IMR-90 (cell line): ENCODE measurements around the gene PAQR5. TPM values are rescaled to one million over a fixed set of nuclear protein-coding genes. Genes with fewer than 3 reads are reported as not detected.

Source experiments
- ATAC-seq: fragments of 200-7000 bp; cut with Tn5 transposase; 2 replicates; pipeline ENCODE4 v1.9.1; 2020; ENCODE audit warnings: low read depth, mild to moderate bottlenecking, moderate library complexity
- BruUV-seq: library from RNA; stranded (reverse); fragments of 400-500 nt; replicated peaks from 2 replicates; lab custom pipeline; 2021; lab: Mats Ljungman, UMichigan
- CTCF ChIA-PET: fragments of 300-600 bp; formaldehyde crosslinking; extraction: SDS; loops from one replicate; lab custom pipeline; 2021; ENCODE audit warnings: antibody characterized with exemption; lab: Yijun Ruan, JAX
- POLR2A ChIA-PET: fragments of 300-600 bp; sonication (Branson Sonifier 250); formaldehyde crosslinking; loops from one replicate; lab custom pipeline; 2022; ENCODE audit warnings: antibody characterized with exemption; ENCODE audit not compliant: unreplicated experiment; lab: Charles Lee
- DNase-seq: peaks from one replicate; pipeline ENCODE4 v3.0.0; 2013
- H2AFZ ChIP-seq: replicated peaks from 2 replicates; pipeline ENCODE3; 2013; ENCODE audit warnings: low read length, mild to moderate bottlenecking; ENCODE audit not compliant: poor library complexity
- H2AK5ac ChIP-seq: 2 replicates; pipeline ENCODE4 v1.6.1; 2013; ENCODE audit warnings: low read depth, low read length, inconsistent platforms
- H2AK9ac ChIP-seq: replicated peaks from 2 replicates; pipeline ENCODE3; 2013; ENCODE audit warnings: mild to moderate bottlenecking, low read depth, low read length, moderate library complexity; ENCODE audit not compliant: poor library complexity
- H2BK120ac ChIP-seq: 2 replicates; pipeline ENCODE4 v1.6.1; 2013; ENCODE audit warnings: low read depth, low read length, inconsistent platforms
- H2BK15ac ChIP-seq: 3 replicates; pipeline ENCODE4 v1.6.1; 2013; ENCODE audit warnings: low read depth, low read length, inconsistent platforms
- H2BK20ac ChIP-seq: 2 replicates; pipeline ENCODE4 v1.6.1; 2013; ENCODE audit warnings: low read depth, mild to moderate bottlenecking, inconsistent platforms, low read length, moderate library complexity
- H2BK5ac ChIP-seq: 2 replicates; pipeline ENCODE4 v1.6.1; 2013; ENCODE audit warnings: mild to moderate bottlenecking, low read depth, low read length, inconsistent platforms; ENCODE audit not compliant: poor library complexity, severe bottlenecking
- H3K14ac ChIP-seq: replicated peaks from 2 replicates; pipeline ENCODE4 v1.6.1; 2013; ENCODE audit warnings: low read depth, low read length, inconsistent platforms
- H3K18ac ChIP-seq: 2 replicates; pipeline ENCODE4 v1.6.1; 2013; ENCODE audit warnings: low read depth, low read length, control low read depth
- H3K23ac ChIP-seq: 2 replicates; pipeline ENCODE4 v1.6.1; 2013; ENCODE audit warnings: low read depth, low read length, inconsistent platforms
- H3K27ac ChIP-seq: 2 replicates; pipeline ENCODE4 v1.5.1; 2013; ENCODE audit warnings: mild to moderate bottlenecking, control low read depth, low read length; ENCODE audit not compliant: insufficient read depth
- H3K27me3 ChIP-seq: 2 replicates; pipeline ENCODE4 v1.6.1; 2013; ENCODE audit warnings: low read length; ENCODE audit not compliant: control insufficient read depth, insufficient read depth
- H3K36me3 ChIP-seq: 2 replicates; pipeline ENCODE4 v1.6.1; 2013; ENCODE audit warnings: low read length, mixed read lengths; ENCODE audit not compliant: control insufficient read depth, insufficient read depth
- H3K4ac ChIP-seq: 2 replicates; pipeline ENCODE4 v1.6.1; 2013; ENCODE audit warnings: low read depth, low read length, inconsistent platforms
- H3K4me1 ChIP-seq: 2 replicates; pipeline ENCODE4 v1.6.1; 2013; ENCODE audit warnings: low read length, mixed read lengths; ENCODE audit not compliant: control insufficient read depth, insufficient read depth
- H3K4me2 ChIP-seq: 2 replicates; pipeline ENCODE4 v1.6.1; 2013; ENCODE audit warnings: low read depth, mild to moderate bottlenecking, control low read depth, low read length, moderate library complexity
- H3K4me3 ChIP-seq: 2 replicates; pipeline ENCODE4 v1.5.1; 2013; ENCODE audit warnings: low read depth, mild to moderate bottlenecking, control low read depth, low read length, moderate library complexity; ENCODE audit not compliant: insufficient read depth
- H3K56ac ChIP-seq: 2 replicates; pipeline ENCODE4 v1.6.1; 2013; ENCODE audit warnings: low read length, inconsistent platforms; ENCODE audit not compliant: insufficient read depth; ENCODE audit errors: extremely low read depth
- H3K79me1 ChIP-seq, 2 experiments: 2 replicates each; pipeline ENCODE4 v1.6.1; 2013; ENCODE audit warnings: low read length in 2 of 2, inconsistent platforms in 1 of 2, low read depth in 1 of 2
- H3K9ac ChIP-seq: 2 replicates; pipeline ENCODE4 v1.6.1; 2013; ENCODE audit warnings: low read depth, low read length, control low read depth
- H3K9me1 ChIP-seq: 2 replicates; pipeline ENCODE4 v1.6.1; 2013; ENCODE audit warnings: low read length, inconsistent platforms; ENCODE audit not compliant: insufficient read depth
- H3K9me3 ChIP-seq: 2 replicates; pipeline ENCODE4 v1.6.1; 2013; ENCODE audit warnings: low read length; ENCODE audit not compliant: control insufficient read depth, insufficient read depth
- H4K20me1 ChIP-seq: 2 replicates; pipeline ENCODE4 v1.6.1; 2013; ENCODE audit warnings: low read length, inconsistent platforms; ENCODE audit not compliant: insufficient read depth
- H4K5ac ChIP-seq: 2 replicates; pipeline ENCODE4 v1.6.1; 2013; ENCODE audit warnings: mild to moderate bottlenecking, low read depth, low read length, control low read depth
- H4K8ac ChIP-seq, 2 experiments: 2 replicates each; pipeline ENCODE4 v1.6.1; 2013; ENCODE audit warnings: low read depth in 2 of 2, low read length in 2 of 2, control low read depth in 1 of 2, inconsistent platforms in 1 of 2
- H4K91ac ChIP-seq: 2 replicates; pipeline ENCODE4 v1.6.1; 2013; ENCODE audit warnings: low read depth, low read length, inconsistent platforms; ENCODE audit not compliant: insufficient read depth
- BHLHE40 ChIP-seq: fragments of 150-350 bp; IDR thresholded peaks from 2 replicates; pipeline ENCODE4 v1.6.1; 2016; ENCODE audit warnings: mild to moderate bottlenecking, low read depth, low read length
- CEBPB ChIP-seq: IDR thresholded peaks from 2 replicates; pipeline ENCODE4 v1.6.1; 2012; ENCODE audit warnings: low read depth, low read length, improper control_type of control experiment
- CHD1 ChIP-seq: IDR thresholded peaks from 2 replicates; pipeline ENCODE4 v1.6.1; 2012; ENCODE audit warnings: low read depth, low read length, improper control_type of control experiment
- FOS ChIP-seq: fragments of 150-350 bp; IDR thresholded peaks from 2 replicates; pipeline ENCODE4 v1.6.1; 2016; ENCODE audit warnings: low read depth, low read length
- MAFK ChIP-seq: IDR thresholded peaks from 2 replicates; pipeline ENCODE4 v1.6.1; 2012; ENCODE audit warnings: low read depth, low read length, improper control_type of control experiment
- MAZ ChIP-seq: IDR thresholded peaks from 2 replicates; pipeline ENCODE4 v1.6.1; 2012; ENCODE audit warnings: low read depth, mild to moderate bottlenecking, low read length, improper control_type of control experiment, moderate library complexity, borderline replicate concordance
- MXI1 ChIP-seq: IDR thresholded peaks from 2 replicates; pipeline ENCODE4 v1.6.1; 2012; ENCODE audit warnings: low read depth, mild to moderate bottlenecking, low read length, moderate library complexity, borderline replicate concordance
- NFE2L2 ChIP-seq: fragments of 150-350 bp; IDR thresholded peaks from 2 replicates; pipeline ENCODE4 v1.6.1; 2016; ENCODE audit warnings: low read depth, mild to moderate bottlenecking, low read length
- POLR2A ChIP-seq: IDR thresholded peaks from 2 replicates; pipeline ENCODE4 v1.6.1; 2012; ENCODE audit warnings: mild to moderate bottlenecking, low read depth, low read length
- RAD21 ChIP-seq: IDR thresholded peaks from 2 replicates; pipeline ENCODE4 v1.6.1; 2012; ENCODE audit warnings: low read length, improper control_type of control experiment
- RCOR1 ChIP-seq: IDR thresholded peaks from 2 replicates; pipeline ENCODE4 v1.6.1; 2012; ENCODE audit warnings: mild to moderate bottlenecking, low read length, improper control_type of control experiment; ENCODE audit not compliant: insufficient replicate concordance
- RFX5 ChIP-seq: IDR thresholded peaks from 2 replicates; pipeline ENCODE4 v1.8.0; 2012; ENCODE audit warnings: low read depth, mild to moderate bottlenecking, low read length, moderate library complexity
- SMC3 ChIP-seq: fragments of 150-350 bp; IDR thresholded peaks from 2 replicates; pipeline ENCODE4 v1.6.1; 2016; ENCODE audit warnings: low read depth, mild to moderate bottlenecking, antibody characterized with exemption, low read length, moderate library complexity
- WGBS, 2 experiments: methylation state at CpG; one replicate each; pipeline versions ENCODE4 v1.1.5 to v1.1.7; 2013; ENCODE audit warnings: missing lambda C conversion rate in 2 of 2; ENCODE audit not compliant: insufficient read length in 1 of 2; ENCODE audit errors: extremely low coverage in 2 of 2; 5-methylcytosine and 5-hydroxymethylcytosine counted together
- dilution Hi-C: fragments of 300-500 bp; cut with HindIII; formaldehyde crosslinking; loops from one replicate; pipeline ENCODE4 v1.14.3; 2018; ENCODE audit warnings: low sequenced_read_pairs; ENCODE audit not compliant: unreplicated experiment
- in situ Hi-C: fragments of 300-500 bp; cut with MboI; formaldehyde crosslinking; loops from 3 replicates; pipeline ENCODE4 v1.14.3; 2019; ENCODE audit warnings: low sequenced_read_pairs, inconsistent platforms, mixed read lengths
- intact Hi-C: fragments of 100-400 bp; cut with micrococcal nuclease; formaldehyde crosslinking; loops from 2 replicates; pipeline ENCODE4 v1.10.0; 2022
- polyA plus RNA-seq, 3 experiments: library from polyadenylated mRNA; depleted of rRNA; stranded (reverse); fragments of >200 nt; gene quantifications; 2 replicates each; pipeline ENCODE4 v1.2.3, GENCODE V29; 2012; ENCODE audit warnings: low replicate concordance in 1 of 3
- total RNA-seq: library from RNA; depleted of rRNA; stranded (reverse); fragments of >200 nt; gene quantifications from 2 replicates; pipeline ENCODE4 v1.2.3, GENCODE V29; 2012
- TF ChIP-seq, protein P1 (sequence below): conservative IDR thresholded peaks from 2 replicates; pipeline ENCODE4 v1.5.1; 2012; ENCODE audit warnings: mild to moderate bottlenecking, low read depth, low read length, improper control_type of control experiment
- TF ChIP-seq, protein P2 (sequence below): fragments of 150-350 bp; IDR thresholded peaks from 2 replicates; pipeline ENCODE4 v1.6.1; 2017; ENCODE audit warnings: mild to moderate bottlenecking, antibody characterized with exemption, low read length, low read depth
- TF ChIP-seq, protein P3 (sequence below): fragments of 150-350 bp; IDR thresholded peaks from 2 replicates; pipeline ENCODE4 v1.6.1; 2016; ENCODE audit warnings: low read depth, mild to moderate bottlenecking, low read length, moderate library complexity, borderline replicate concordance

The PAQR5 gene
- total and polyA plus RNA-seq, 2 of the 4 experiments (the other 2 are of a cell fraction), result 2.3 to 2.7 TPM

DNA sequence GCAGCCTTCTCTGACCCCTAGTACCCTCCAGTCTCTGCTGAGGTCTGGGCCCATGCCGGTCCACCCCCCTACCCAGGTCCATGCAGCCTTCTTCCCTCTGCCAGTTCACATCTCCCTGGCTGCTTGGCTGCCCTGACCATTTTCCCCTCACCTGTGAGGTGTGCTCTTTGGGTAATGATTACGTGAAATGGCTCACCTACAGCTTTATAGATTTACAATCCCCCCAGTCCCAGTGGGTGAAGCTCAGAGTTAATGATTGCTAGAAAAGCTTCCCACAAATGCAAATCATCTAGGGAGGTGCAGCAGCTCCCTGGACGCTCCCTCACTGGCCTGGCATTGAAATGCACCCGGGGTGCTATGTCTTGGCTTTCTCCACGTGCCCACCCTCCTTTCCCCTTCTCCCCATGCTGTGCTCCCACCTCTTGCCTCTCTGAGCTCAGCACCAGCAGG, 18.7 kb downstream of the PAQR5 start:
- H2AFZ ChIP-seq, result no peak overlapping the region
- TF ChIP-seq BHLHE40 (no peak), RCOR1 (no peak), CHD1 (no peak), RAD21 (no peak), POLR2A (no peak), MAFK (no peak), FOS (no peak), SMC3 (no peak), RFX5 (no peak), MAZ (no peak), NFE2L2 (no peak), CEBPB (no peak), MXI1 (no peak)
- TF ChIP-seq, protein P1, sequence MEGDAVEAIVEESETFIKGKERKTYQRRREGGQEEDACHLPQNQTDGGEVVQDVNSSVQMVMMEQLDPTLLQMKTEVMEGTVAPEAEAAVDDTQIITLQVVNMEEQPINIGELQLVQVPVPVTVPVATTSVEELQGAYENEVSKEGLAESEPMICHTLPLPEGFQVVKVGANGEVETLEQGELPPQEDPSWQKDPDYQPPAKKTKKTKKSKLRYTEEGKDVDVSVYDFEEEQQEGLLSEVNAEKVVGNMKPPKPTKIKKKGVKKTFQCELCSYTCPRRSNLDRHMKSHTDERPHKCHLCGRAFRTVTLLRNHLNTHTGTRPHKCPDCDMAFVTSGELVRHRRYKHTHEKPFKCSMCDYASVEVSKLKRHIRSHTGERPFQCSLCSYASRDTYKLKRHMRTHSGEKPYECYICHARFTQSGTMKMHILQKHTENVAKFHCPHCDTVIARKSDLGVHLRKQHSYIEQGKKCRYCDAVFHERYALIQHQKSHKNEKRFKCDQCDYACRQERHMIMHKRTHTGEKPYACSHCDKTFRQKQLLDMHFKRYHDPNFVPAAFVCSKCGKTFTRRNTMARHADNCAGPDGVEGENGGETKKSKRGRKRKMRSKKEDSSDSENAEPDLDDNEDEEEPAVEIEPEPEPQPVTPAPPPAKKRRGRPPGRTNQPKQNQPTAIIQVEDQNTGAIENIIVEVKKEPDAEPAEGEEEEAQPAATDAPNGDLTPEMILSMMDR, result no peak
- TF ChIP-seq, protein P2, sequence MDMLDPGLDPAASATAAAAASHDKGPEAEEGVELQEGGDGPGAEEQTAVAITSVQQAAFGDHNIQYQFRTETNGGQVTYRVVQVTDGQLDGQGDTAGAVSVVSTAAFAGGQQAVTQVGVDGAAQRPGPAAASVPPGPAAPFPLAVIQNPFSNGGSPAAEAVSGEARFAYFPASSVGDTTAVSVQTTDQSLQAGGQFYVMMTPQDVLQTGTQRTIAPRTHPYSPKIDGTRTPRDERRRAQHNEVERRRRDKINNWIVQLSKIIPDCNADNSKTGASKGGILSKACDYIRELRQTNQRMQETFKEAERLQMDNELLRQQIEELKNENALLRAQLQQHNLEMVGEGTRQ, result no peak
- TF ChIP-seq, protein P3, sequence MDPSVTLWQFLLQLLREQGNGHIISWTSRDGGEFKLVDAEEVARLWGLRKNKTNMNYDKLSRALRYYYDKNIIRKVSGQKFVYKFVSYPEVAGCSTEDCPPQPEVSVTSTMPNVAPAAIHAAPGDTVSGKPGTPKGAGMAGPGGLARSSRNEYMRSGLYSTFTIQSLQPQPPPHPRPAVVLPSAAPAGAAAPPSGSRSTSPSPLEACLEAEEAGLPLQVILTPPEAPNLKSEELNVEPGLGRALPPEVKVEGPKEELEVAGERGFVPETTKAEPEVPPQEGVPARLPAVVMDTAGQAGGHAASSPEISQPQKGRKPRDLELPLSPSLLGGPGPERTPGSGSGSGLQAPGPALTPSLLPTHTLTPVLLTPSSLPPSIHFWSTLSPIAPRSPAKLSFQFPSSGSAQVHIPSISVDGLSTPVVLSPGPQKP, result no peak
- H4K91ac ChIP-seq, result peak overlapping the region; percentile 6; the same call in 1 of the 2 replicates
- peaks cover 10% of the 10 kb centered on the region for H3K4me1 ChIP-seq
- no peaks in the 10 kb centered on the region for H3K27me3 ChIP-seq
- H2AK5ac ChIP-seq, result peak overlapping the region; percentile 21; the same call in 1 of the 2 replicates
- H4K5ac ChIP-seq, result no peak overlapping the region
- H2AK9ac ChIP-seq, result no peak overlapping the region
- H3K23ac ChIP-seq, result no peak overlapping the region
- H3K56ac ChIP-seq, result no peak overlapping the region
- H3K9me3 ChIP-seq, result no peaks in the 10 kb centered on the region
- H3K14ac ChIP-seq, result no peak overlapping the region
- H3K4me2 ChIP-seq, result no peak overlapping the region
- no peak overlapping the region for H2BK15ac ChIP-seq
- no TSS peak for BruUV-seq
- dilution Hi-C loops, result no loop called here
- no peaks in the 10 kb centered on the region for H3K79me1 ChIP-seq
- CTCF ChIA-PET, result no interaction called here
- in situ Hi-C loops, result no loop called here
- H4K8ac ChIP-seq, result no peak overlapping the region
- no peak overlapping the region for H3K9ac ChIP-seq
- H3K27ac ChIP-seq, result no peak overlapping the region
- no peaks in the 10 kb centered on the region for H4K20me1 ChIP-seq
- no peak overlapping the region for H3K18ac ChIP-seq
- POLR2A ChIA-PET, result no interaction called here
- ATAC-seq (no peak), DNase-seq (no peak)
- H3K9me1 ChIP-seq, result peaks cover 11% of the 10 kb centered on the region; the same call in 1 of the 2 replicates
- H2BK5ac ChIP-seq, result no peak overlapping the region
- no peaks in the 10 kb centered on the region for H3K36me3 ChIP-seq
- WGBS, 2 experiments, result 69% methylated on average over 3 of the region's 5 CpGs; no CpG with 5 or more reads in 1 of the 2 experiments
- no peak overlapping the region for H3K4me3 ChIP-seq
- 0 out of 2 replicates have a peak overlapping the region, but pooled peaks have one; percentile 30 for H3K4ac ChIP-seq
- intact Hi-C loops, result no loop called here
- H2BK120ac ChIP-seq, result no peak overlapping the region; the same call in 1 of the 2 replicates
- H2BK20ac ChIP-seq, result no peak overlapping the region
